Rectal smooth muscle tissue (tissue), 1 donor: ENCODE results near the gene IL16.

Source experiments
- H3K27ac ChIP-seq: one replicate; pipeline ENCODE4 v1.7.0; 2013; ENCODE audit warnings: low read depth, low read length, inconsistent platforms
- H3K27me3 ChIP-seq: one replicate; pipeline ENCODE4 v1.7.0; 2013; ENCODE audit warnings: low read length; ENCODE audit not compliant: control insufficient read depth, insufficient read depth
- H3K36me3 ChIP-seq: one replicate; pipeline ENCODE4 v1.7.0; 2013; ENCODE audit warnings: low read length; ENCODE audit not compliant: control insufficient read depth, insufficient read depth
- H3K4me1 ChIP-seq: one replicate; pipeline ENCODE4 v1.7.0; 2013; ENCODE audit warnings: low read length; ENCODE audit not compliant: control insufficient read depth, insufficient read depth
- H3K4me3 ChIP-seq: one replicate; pipeline ENCODE4 v1.7.0; 2013; ENCODE audit warnings: low read length
- H3K9ac ChIP-seq: one replicate; pipeline ENCODE4 v1.7.0; 2013; ENCODE audit warnings: low read length

Gene IL16

GRCh38 chr15:81163961-81164800, 32.5 kb upstream of the IL16 start:
- Histone ChIP-seq H3K4me1 (peaks cover 3% of the 10 kb centered on the region), H3K27ac (no peak overlapping the region), H3K4me3 (no peak overlapping the region), H3K36me3 (no peaks in the 10 kb centered on the region), H3K27me3 (no peaks in the 10 kb centered on the region), H3K9ac (no peak overlapping the region)

- Histone ChIP-seq H3K4me3 (no peak overlapping the region), H3K27ac (no peak overlapping the region), H3K9ac (no peak overlapping the region), H3K4me1 (peaks cover 3% of the 10 kb centered on the region), H3K27me3 (no peaks in the 10 kb centered on the region), H3K36me3 (no peaks in the 10 kb centered on the region)
Measured at GRCh38 chr15:81165535-81165934, 31.1 kb upstream of the IL16 start.

GRCh38 chr15:81166636-81167305, 29.9 kb upstream of the IL16 start:
- no peaks in the 10 kb centered on the region for H3K4me1 ChIP-seq
- no peaks in the 10 kb centered on the region for H3K27me3 ChIP-seq
- no peak overlapping the region for H3K4me3 ChIP-seq
- H3K9ac ChIP-seq: no peak overlapping the region
- H3K27ac ChIP-seq: no peak overlapping the region
- H3K36me3 ChIP-seq: no peaks in the 10 kb centered on the region

- no peaks in the 10 kb centered on the region for H3K27me3 ChIP-seq
- H3K36me3 ChIP-seq: no peaks in the 10 kb centered on the region
- no peak overlapping the region for H3K4me3 ChIP-seq
- H3K9ac ChIP-seq: no peak overlapping the region
- no peaks in the 10 kb centered on the region for H3K4me1 ChIP-seq
- H3K27ac ChIP-seq: no peak overlapping the region
Measured at GRCh38 chr15:81168131-81168526, 28.6 kb upstream of the IL16 start.

GRCh38 chr15:81168644-81169043, 28.0 kb upstream of the IL16 start:
- Histone ChIP-seq H3K36me3 (no peaks in the 10 kb centered on the region), H3K9ac (no peak overlapping the region), H3K4me1 (no peaks in the 10 kb centered on the region), H3K27ac (no peak overlapping the region), H3K4me3 (no peak overlapping the region), H3K27me3 (no peaks in the 10 kb centered on the region)

- Histone ChIP-seq H3K27me3 (no peaks in the 10 kb centered on the region), H3K27ac (no peak overlapping the region), H3K9ac (no peak overlapping the region), H3K36me3 (no peaks in the 10 kb centered on the region), H3K4me3 (no peak overlapping the region), H3K4me1 (no peaks in the 10 kb centered on the region)
Measured at GRCh38 chr15:81170511-81170910, 26.2 kb upstream of the IL16 start.

- H3K27me3 ChIP-seq: no peaks in the 10 kb centered on the region
- no peak overlapping the region for H3K4me3 ChIP-seq
- H3K36me3 ChIP-seq: no peaks in the 10 kb centered on the region
- no peaks in the 10 kb centered on the region for H3K4me1 ChIP-seq
- no peak overlapping the region for H3K27ac ChIP-seq
- no peak overlapping the region for H3K9ac ChIP-seq
Measured at GRCh38 chr15:81171286-81171685, 25.4 kb upstream of the IL16 start.

- Histone ChIP-seq H3K27ac (no peak overlapping the region), H3K9ac (no peak overlapping the region), H3K4me3 (no peak overlapping the region), H3K36me3 (no peaks in the 10 kb centered on the region), H3K27me3 (no peaks in the 10 kb centered on the region), H3K4me1 (no peaks in the 10 kb centered on the region)
Measured at GRCh38 chr15:81174125-81174791, 22.4 kb upstream of the IL16 start.

- H3K27me3 ChIP-seq: no peaks in the 10 kb centered on the region
- no peaks in the 10 kb centered on the region for H3K4me1 ChIP-seq
- no peak overlapping the region for H3K4me3 ChIP-seq
- H3K36me3 ChIP-seq: no peaks in the 10 kb centered on the region
- no peak overlapping the region for H3K9ac ChIP-seq
- no peak overlapping the region for H3K27ac ChIP-seq
Measured at GRCh38 chr15:81174792-81175327, 21.8 kb upstream of the IL16 start.

GRCh38 chr15:81175496-81175895, 21.2 kb upstream of the IL16 start:
- Histone ChIP-seq H3K27me3 (no peaks in the 10 kb centered on the region), H3K27ac (no peak overlapping the region), H3K36me3 (no peaks in the 10 kb centered on the region), H3K4me3 (no peak overlapping the region), H3K9ac (no peak overlapping the region), H3K4me1 (no peaks in the 10 kb centered on the region)

GRCh38 chr15:81176291-81176893, 20.3 kb upstream of the IL16 start:
- H3K9ac ChIP-seq: no peak overlapping the region
- H3K4me3 ChIP-seq: no peak overlapping the region
- H3K27me3 ChIP-seq: no peaks in the 10 kb centered on the region
- no peak overlapping the region for H3K27ac ChIP-seq
- no peaks in the 10 kb centered on the region for H3K4me1 ChIP-seq
- no peaks in the 10 kb centered on the region for H3K36me3 ChIP-seq

GRCh38 chr15:81178365-81178764, 18.3 kb upstream of the IL16 start:
- Histone ChIP-seq H3K27ac (no peak overlapping the region), H3K36me3 (no peaks in the 10 kb centered on the region)

More at GRCh38 chr15:81178365-81178764, 18.3 kb upstream of the IL16 start:
- peaks cover 3% of the 10 kb centered on the region for H3K4me1 ChIP-seq
- no peak overlapping the region for H3K9ac ChIP-seq
- H3K27me3 ChIP-seq: peaks cover 4% of the 10 kb centered on the region
- no peak overlapping the region for H3K4me3 ChIP-seq
